GM12801 (cell line): ENCODE measurements around the gene ELL.

Source experiments
- TF ChIP-seq, protein P1 (sequence below): IDR thresholded peaks from one replicate; pipeline ENCODE4 v1.5.1; 2011; ENCODE audit warnings: control low read depth; ENCODE audit not compliant: insufficient read length; ENCODE audit errors: extremely low read depth

The ELL gene

DNA sequence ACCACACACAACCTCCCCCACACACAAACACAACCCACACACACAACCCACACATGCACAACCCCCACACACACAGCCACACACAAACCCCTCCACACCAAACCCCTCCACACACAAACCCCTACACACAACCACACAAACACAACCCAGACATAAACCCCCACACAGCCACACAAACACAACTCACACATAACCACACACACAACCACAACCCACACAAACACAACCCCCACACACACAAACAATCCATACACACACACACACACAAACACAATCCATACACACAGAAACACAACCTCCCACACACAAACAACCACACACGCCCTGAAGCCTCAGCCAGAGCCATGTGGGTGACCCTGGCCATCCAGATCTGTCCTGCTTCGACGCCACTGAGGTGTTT is 53.9 kb downstream of the ELL start:
- TF ChIP-seq, protein P1, sequence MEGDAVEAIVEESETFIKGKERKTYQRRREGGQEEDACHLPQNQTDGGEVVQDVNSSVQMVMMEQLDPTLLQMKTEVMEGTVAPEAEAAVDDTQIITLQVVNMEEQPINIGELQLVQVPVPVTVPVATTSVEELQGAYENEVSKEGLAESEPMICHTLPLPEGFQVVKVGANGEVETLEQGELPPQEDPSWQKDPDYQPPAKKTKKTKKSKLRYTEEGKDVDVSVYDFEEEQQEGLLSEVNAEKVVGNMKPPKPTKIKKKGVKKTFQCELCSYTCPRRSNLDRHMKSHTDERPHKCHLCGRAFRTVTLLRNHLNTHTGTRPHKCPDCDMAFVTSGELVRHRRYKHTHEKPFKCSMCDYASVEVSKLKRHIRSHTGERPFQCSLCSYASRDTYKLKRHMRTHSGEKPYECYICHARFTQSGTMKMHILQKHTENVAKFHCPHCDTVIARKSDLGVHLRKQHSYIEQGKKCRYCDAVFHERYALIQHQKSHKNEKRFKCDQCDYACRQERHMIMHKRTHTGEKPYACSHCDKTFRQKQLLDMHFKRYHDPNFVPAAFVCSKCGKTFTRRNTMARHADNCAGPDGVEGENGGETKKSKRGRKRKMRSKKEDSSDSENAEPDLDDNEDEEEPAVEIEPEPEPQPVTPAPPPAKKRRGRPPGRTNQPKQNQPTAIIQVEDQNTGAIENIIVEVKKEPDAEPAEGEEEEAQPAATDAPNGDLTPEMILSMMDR, result no peak

DNA sequence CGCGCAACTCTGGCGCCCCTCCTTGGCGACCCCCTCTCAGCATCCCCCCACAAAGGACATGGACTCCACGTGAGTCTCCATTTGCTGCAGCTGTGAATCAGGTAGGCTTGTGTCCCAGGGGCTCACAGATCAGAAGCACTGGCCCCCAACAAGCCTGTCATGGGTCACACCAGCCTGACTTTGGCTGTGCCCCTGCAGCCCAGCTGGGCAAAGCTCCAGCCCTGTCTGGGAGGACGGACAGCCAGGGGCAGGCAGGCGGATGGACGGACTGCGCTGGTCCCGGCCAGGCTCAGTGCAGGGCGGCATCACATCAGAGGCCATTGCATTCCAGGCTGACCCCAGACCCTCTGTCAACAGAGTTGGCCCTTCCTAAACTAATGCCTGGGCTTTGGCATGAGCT is 55.5 kb downstream of the ELL start:
- TF ChIP-seq, protein P1, result no peak

DNA sequence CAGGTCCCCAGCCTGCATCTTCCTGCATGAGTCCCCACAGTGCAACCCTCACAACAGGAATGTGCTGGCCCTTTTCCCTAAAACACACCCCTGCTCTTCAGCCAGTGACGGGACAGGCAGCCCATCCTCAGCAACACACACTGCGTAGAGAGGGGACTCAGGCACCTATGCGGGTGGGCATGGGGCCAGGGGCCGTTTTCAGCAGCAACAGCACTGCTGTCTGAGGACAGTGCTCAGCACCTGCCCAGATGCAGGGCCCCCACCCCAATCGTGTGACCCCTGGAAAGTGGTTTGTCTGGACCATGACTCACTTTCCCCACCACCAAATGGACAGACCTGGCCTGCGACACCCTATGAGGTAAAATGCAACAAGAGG is 55.9 kb downstream of the ELL start:
- TF ChIP-seq, protein P1, result no peak

DNA sequence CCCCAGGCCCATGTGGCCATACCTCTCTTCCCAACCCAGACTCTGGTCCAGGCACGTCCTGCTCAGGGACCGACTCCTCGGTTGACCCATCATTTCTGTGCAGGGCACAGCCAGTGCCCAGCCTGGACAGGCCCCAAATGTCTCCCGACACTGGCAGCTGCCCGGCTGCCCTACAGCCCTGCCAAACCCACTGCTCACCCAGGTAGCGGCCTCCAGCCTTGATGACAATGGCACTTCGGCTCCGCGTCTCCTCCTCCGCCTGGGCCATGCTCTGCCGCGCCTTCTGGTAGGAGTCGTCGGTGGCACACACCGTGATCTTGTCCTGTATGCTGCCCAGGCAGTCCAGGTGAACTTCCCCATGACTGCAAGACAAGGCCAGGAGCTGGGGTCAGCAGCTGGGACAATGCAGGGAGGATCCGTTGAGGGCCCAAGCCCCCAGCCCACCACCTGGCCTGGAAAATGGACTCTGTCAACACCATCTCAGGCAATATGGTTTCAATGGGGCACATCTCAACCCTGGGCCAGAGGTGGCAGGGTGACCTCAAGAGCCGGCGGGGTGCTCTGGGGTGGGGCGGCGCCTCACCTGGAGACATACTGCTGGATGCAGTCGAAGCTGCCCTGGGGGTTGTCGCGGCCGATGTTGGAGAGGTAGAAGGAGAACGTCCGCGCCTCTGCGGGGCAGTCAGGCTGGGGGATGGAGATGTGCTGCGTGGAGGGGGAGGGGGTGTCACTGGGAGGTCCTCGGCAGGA is 56.5 kb downstream of the ELL start:
- TF ChIP-seq, protein P1, result no peak

DNA sequence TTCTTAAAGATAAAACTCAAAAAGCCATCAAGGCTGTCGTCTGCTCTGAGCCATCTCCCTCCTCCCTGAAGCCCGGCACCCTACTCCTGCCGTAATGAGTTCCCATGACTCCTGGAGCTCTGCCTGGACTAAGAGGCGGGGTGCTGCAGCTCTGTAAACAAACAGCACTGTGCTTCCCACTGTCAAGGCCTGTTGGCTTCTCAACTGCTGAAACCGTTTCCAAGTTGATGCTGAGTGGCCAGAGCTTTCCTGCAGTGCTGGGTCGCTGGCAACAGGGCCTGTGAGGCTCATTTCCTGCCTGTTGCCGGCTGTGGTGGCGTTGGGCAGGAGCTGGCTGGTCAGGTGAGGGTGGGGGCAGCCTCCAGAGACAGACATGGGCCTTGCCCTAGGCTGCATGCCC is 57.2 kb downstream of the ELL start:
- TF ChIP-seq, protein P1, result no peak

DNA sequence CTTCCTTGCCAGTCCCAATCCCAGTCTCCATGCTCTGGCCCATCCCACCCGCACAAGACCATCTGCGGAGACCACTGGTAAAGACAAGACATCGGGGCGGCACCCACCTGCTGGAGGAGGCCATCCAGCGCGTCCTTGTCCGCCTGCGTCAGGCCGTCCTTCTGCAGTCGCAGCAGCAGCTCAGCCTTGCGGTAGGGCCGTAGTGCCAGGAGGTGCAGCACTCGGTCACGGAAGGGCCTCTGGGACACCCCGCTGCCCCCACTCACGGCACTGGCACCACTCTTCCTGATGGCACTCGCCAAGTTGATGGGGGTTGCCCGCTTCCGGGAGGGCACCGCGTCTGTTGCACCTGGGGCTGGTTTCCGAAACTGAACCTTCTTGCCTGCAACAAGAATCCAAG is 60.4 kb downstream of the ELL start:
- TF ChIP-seq, protein P1, result no peak

DNA sequence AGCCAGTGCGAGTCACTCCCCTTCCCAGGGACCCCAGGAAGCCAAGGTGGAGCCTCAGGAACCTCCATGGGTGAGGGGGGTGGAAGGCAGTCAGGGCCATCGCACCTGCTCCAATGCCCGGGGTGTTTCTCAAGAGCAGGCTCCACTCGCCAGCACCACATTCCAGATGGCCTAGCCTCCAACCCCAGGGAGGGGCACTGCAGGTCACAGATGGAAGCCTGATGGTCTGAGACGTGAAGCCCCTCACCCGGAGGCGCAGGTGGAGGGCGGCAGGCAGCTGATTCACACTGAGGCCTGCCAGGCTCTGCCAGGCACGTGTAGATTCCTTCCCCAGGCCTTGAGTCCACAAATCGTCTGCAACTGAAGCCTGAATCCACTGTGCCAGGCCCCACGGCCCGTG is 61.0 kb downstream of the ELL start:
- TF ChIP-seq, protein P1, result no peak
